GM12874 (cell line): ENCODE measurements around the gene ATP11A.

Experiments used
- CTCF ChIP-seq: IDR thresholded peaks from 2 replicates; pipeline ENCODE4 v1.5.1; 2011; ENCODE audit warnings: low read depth, mild to moderate bottlenecking, control low read depth, low read length, moderate library complexity; ENCODE audit not compliant: insufficient read depth

Gene ATP11A

DNA sequence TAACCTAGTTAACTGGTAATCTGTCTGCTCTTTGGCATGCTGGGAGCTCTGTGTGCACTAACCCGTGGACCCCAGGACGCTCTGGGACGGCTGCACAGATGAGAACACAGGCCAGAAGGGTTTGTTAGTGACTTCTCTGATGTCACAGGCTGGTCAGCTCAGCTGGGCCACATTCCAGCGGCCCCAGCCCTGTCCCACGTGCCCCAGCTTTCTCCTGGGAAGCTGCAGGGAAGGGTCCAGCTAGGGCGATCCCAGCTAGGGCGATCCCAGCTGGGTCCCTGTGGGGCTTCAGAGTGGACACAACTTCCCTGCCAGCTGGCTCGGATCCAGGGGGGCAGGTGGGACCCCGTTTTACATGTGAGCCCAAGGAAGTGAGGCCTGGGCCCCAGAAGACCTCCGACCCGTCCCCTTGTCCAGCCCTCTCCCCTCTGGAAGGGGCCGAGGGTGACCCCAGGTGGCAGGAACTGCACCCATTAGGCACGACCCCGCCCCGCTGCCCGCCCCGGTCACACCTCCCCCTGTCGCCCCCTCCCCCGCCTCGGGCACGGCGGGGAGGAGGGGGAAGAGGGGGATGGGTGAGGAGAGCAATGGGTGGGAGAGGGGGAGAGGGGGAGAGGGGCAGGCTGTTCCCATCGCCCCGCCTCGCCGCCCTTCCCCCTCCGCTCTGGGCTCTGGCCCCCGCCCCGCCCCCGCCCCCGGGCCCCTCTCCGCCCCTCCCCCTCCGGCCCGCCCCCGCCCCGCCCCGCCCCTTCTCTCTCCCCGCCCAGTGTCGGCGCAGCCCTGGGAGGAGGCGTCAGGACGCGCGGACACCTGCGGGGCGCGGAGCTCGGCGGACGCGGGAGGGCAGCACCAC, 204.0 kb downstream of the ATP11A start:
- no peak for TF ChIP-seq CTCF

GRCh38 chr13:112894423-112894672, 204.5 kb downstream of the ATP11A start:
- no peak for TF ChIP-seq CTCF

GRCh38 chr13:112894673-112895481, 205.0 kb downstream of the ATP11A start:
- no peak for TF ChIP-seq CTCF

- no peak for TF ChIP-seq CTCF
Measured at GRCh38 chr13:112895521-112896465, 206.0 kb downstream of the ATP11A start.

DNA sequence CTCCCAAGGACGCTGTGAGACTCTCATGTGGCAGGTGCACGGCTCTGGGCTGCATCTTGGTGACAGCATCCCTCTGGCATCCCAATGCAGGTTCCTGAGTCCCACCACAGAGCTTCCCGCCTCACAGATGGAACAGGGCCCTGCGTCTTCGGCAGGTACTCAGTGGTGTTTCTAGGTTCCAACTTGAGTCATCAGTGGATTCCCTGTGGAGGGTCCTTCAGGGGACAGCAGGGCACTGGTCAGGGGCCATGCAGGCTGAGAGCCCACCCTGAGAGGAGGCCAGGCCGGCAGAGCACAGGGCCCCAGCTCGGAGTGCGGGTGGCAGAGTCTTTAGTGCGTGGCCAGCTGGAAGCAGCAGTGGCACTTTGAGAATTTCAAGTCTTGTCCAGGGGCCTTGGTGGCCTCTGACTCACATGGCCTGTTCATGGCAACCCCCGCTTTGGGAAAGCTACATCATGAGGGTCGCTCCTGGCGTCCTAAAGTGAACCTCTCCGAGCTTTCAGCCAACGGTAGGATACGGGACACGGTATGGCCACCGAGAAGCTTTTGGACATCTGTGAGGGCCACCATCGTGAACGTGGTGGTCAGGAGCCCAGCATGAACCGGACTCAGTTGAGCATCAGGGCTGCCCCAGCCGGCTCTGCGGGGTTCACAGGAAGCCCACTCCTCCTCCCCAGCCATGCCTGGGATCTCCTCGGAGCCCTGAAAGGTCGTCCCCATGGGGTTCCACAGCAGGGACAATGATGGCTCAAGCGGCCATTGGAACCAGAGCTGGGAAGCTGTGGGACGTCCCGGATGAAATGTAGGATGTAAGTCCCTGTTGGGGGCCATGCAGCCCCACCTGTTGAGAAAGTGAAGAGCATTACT, 207.1 kb downstream of the ATP11A start:
- no peak for TF ChIP-seq CTCF

- TF ChIP-seq CTCF = no peak
Measured at GRCh38 chr13:112897603-112897955, 207.7 kb downstream of the ATP11A start.
